RPMI8226 (cell line): ENCODE results near the gene ZFYVE19.

Experiments
- DNase-seq: peaks from one replicate; pipeline ENCODE4 v3.0.0-alpha.2; 2015

ZFYVE19 gene

DNA sequence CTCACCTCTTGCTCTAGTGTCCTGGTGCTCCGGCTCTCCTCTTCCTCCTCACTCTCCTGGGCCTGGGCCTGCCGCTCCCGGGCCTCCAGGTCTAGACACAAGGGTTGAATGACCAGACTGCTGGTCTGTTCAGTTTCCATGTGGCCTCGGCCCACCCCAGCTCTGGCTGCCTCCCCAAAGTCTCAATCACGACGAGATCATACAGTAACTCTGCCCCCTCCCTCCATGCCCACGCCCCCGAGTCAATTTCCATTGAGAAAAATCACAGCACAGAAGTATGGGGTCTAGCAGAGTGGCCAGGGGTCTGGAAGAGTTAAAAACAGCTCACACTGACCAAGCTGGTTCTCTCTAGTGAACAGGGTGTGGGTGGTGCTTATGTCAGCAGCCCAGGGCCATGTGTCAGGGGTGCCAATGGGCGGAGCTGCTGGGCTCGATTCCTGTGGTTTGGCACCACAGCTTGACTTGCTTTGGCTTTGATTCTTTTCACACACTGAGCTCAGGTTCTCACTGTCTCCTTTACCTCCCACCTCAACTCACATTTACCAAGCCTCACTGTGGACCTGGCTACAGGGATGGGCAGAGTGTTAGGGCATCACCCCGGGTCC lies 30.2 kb upstream of the ZFYVE19 start:
- peak; percentile 87 for DNase-seq

DNA sequence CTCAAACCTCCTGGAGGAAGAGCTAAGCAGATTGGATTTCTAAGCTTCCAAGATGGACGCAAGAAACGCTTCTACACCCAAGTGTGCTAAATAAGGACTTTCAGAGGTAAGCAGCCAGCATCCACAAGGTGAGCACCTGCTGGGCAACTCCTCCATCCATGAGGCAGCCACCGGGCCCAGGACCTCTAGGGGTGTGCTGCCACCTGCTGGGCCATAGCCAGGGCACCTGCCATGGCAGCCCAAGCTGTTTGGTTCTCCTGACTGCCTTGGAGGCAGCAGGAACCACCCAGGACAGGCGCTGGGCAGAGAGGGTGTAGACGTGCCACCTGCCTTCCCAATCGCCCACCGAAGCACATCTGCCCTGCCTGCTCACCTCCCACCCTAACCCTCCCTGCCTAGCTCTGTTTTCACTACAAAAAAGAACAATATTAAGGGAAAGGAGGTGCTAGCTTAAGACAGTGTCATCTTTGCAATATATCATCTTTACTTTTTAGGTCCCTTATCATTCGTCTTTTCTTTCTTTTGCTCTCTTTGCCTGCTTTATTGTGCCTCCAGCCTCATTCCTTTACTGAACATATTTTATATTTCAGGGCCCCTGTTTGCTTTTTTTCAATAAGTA lies 24.2 kb upstream of the ZFYVE19 start:
- peak; percentile 88 for DNase-seq

DNA sequence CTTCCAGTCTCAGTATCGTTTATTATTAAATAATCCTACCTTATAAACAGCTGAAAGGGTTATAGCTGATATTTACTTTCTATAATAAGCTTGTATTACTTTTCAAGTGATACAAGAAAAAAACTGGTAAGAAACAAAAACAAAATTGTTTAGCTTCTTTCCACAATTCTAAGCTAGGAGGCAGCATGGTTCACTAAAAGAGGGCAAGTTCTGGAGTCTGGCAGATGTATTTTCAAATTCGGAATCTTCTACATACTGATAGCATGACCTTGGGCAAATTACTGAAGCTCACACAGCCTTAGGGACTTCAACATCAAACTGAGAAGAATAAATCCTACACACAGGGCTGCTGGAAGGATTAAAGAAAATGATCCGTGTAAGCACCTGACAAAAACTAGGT lies 21.7 kb upstream of the ZFYVE19 start:
- no peak for DNase-seq

DNA sequence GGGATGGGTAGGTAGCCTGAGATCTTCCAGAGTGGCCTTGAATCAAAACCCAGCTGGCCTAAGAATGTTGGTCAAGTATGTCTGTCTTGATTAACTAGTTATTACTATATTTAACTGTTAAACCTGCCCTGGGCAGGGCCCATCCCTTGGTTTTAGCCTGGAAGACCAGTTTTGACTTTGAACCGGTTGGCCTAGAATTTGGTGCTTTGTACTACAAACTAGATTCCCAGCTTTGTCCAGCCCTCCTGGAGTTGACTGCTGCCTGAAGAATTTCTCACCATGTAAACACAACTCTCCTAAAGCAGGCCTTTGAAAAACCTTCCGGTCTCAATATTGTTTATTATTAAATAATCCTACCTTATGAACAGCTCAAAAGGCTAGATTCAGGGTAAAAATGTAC lies 21.1 kb upstream of the ZFYVE19 start:
- DNase-seq: no peak

DNA sequence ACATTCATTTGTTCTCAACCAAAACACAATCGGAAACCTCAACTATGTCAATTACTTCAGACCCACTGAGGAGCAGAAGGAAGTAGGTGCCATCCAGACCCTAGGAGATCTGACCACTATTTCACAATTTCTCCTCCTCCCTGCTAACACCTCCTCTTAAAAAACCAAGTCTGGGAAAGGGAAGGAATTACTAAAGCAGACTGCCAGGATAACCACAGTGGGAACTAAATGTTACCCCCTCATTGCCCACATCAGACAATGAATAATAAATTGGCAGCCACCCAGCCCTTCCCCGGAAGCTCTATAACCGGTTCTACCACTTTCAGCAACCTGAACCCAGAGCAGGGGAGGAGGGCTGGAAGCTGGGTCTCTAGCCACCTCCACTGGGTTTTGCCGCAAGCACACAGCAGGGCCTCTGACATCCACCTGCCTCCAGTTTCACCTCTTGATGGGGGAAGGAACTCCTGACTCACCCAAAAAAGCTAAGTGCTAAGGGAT lies 19.5 kb upstream of the ZFYVE19 start:
- peak; percentile 41 for DNase-seq

DNA sequence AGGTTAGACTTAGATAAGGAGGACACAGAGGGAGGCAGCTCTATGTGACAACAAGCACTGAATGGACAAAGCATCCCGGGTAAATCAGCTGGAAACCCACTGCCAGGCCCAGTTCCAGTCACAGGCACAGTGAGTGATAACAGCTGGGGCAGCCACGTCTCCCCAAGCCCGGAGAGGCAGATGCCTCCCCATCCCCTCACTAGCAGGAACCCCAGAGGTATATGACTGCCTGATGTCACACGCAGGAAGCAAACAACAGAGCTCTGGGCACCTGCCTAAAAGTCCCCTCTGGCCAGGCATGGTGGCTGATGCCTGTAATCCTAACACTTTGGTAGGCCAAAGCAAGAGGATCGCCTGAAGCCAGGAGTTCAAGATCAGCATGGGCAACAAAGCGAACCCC lies 18.9 kb upstream of the ZFYVE19 start:
- DNase-seq: no peak

DNA sequence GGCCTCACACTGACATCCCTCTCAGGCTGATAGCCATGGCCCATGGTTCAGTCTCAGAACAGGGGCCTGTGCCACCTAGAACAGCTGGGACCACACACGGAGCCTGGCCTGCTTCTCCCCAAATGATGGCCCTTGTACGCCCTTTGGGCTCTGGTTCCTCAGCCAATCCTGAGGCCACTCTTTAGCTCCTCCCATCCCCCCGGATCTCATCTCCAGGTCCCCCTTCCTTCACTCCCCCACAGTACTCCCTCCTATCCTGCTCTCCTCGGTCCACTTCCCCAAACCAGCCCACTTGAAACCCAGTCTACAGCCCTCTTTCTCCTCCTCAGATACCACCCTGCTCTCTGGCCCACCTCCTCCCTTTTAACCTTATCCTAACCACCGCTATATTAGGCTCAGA lies 17.8 kb upstream of the ZFYVE19 start:
- no peak for DNase-seq

DNA sequence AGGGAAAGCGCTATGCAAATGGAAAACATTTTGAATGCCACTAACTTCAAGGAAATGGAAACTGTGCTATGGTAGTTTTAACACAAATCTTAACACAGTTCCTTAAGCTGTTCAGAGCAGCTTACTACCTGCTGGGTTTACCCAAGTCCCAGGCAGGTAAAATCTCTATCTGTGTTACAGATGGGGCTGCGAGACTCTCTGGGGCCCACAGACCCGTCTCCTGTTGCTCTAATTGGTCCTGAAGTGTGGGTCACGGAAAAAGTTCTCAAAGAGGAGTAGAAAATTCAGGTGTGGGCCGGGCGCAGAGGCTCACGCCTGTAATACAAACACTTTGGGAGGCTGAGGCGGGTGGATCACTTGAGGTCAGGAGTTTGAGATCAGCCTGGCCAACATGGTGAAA lies 16.9 kb upstream of the ZFYVE19 start:
- no peak for DNase-seq

DNA sequence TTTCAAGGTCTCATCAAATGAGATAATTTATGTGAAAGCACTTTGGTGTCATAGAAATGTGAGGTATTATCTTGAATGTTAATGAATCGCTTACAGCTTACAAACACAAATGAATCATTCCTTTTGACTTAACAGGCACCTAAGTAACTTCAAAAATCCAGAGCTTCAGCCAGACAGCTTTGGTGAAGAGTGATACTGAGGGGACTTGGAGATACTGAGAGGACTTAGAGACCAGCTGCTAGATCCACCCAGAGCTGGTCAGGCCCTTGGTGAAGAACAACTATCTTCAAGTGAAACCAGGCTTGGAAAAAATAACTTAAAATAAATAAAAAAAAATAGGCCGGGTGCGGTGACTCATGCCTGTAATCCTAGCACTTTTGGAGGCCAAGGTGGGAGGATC lies 16.2 kb upstream of the ZFYVE19 start:
- DNase-seq: no peak

DNA sequence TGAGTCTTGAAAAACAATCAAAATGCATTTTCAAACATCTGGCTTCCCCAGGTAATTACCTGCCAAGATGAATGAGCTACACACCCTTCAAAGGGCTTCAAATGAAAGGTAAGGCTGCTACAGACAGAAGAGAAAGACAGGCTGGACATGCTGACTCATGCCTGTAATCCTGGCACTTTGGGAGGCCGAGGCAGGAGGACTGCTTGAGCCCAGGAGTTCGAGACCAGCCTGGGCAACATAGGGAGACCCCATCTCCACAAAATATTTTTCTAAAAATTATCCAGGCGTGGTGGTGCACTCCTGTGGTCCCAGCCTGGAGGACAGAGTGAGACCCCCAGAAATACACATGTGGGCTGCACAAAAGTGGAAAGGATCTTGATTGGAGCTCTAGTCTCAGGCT lies 14.5 kb upstream of the ZFYVE19 start:
- no peak for DNase-seq

DNA sequence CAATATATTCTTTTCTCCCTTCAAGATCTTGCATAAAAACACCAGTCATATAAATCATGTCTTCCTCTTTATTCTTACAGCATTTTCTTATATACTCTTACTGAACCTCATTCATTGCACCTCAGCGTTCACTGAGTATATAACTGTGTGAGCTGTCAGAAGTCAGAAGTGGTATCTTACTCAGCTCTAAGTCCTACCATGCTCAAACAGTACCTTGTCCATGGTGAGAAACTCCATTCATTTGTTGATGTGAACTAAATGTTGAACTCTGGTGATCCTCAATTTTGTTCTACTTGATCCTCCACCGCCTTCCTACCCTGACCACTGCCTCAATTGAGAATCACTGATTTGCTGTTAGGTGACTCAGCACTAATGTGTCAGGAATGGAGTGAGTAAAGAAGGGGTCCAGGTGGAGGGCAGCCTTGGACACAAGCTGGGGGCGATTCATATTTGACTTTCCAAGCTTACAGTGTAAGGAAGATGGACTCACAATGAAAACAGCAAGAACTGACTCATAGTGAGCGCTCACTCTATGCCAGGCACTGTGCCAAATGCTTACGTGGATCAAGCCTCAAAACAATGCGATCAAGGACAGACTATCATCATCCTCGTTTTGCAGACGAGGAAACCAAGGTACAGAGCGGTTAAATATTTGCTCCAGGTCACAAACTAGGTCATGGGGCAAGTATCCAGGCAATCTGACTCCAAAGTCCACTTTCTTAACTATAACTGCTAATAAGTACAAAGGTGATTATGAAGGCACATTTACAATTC lies 13.5 kb upstream of the ZFYVE19 start:
- DNase-seq: no peak

DNA sequence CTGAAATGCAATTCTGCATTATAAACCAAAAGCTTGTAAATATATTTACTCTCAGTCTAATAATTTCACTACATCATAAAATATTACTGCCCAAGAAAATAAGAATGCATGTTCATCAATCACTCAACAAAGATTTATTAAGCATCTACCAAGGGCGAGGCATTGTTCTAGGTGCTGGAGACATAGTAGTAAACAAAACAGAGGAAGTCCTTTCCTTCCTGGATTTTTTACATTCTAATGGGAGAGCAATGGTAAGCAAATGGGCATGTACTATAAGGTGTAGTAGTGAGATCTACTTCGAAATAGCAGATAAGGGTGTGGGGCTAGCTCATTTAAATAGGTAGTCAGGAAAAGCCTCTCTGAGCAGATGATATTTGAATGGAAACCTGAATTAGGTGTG lies 10.8 kb upstream of the ZFYVE19 start:
- DNase-seq: no peak

DNA sequence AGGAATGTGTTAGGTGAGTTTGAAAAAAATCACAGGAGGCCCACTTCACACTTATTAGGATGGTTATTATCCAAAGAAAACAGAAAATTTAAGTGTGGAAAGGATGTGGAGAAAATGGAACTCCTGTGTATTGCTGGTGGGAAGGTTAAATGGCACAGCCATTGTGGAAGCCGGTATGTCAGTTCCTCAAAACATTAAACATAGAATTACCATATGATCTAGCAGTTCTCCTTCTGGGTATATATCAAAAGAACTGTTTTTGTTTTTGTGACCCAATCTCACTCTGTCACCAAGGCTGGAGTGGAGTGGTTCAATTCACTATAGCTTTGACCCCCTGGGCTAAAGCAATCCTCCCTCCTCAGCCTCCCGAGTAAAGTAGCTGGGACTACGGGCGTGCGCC lies 10.4 kb upstream of the ZFYVE19 start:
- DNase-seq: no peak

DNA sequence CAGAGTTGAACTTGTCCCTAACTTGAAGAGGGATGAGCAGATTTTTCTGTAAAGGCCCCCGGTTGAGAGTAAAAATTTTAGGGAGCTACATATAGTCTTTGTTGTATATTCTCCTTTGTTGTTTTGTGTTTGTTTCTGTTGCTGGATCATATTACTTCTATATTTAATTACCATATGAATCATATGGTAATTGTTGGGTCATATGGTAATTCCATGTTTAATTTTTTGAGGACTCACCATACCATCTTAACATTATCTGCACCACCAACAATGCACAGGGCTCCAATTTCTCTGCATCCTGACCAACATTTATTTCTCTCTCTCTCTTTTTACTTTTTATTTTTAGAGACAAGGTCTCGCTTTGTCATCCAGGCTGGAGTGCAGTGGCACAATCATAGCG lies 7.4 kb upstream of the ZFYVE19 start:
- DNase-seq: no peak

DNA sequence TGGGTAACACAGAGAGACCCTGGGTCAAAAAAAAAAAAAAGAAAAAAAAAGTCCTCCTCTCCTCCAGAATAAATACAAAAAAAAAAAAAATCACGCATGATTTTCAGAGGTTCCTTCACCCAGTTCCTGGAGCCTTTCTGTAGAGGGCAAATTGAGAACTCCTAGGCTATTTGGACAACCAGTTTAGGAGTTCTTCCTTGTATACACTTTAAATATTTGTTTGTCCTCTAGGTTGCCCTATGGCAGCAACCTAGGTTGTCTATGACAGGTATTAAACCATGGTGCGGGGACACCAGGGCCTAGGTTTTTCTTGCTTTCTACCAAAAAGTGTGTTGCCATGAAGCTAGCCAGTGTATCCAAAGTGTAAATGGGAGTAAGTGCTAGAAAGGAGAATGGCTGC lies 3.8 kb upstream of the ZFYVE19 start:
- DNase-seq: no peak

DNA sequence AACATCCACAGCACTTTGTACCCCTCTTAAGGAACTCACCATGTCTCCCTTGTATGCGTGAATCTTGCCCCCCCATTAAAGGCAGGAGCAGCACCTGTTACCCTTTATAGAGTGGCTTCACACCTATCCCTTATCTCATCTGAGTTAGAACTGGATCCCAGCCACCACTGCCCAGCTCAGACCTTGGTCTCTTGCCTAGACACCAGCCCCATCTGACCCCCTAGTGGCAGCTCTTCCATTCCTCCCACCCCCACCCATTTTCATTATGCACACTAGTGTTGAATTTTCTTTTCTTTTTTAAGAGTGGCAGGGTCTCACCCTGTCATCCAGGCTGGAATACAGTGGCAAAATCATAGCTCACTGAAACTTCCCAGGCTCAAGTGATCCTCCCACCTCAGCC lies 3.2 kb upstream of the ZFYVE19 start:
- DNase-seq: no peak

DNA sequence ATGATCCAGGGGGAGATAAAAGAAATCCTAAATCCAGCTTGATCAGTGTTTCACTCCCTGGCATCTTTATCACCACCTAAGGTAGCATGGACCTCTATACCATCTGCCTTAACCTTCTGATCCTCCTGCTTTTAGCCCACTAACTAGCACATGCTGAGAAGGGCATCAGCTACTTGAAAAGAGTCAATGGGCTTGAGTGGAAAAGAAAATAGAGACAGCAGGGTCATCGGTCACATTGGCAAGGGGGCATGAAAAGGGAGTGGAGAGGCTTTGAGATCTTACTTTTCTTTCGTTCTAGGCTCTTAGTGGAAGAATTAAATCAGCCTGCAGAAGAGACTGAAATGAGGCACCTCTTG lies 239 bp upstream of the ZFYVE19 start:
- no peak for DNase-seq

DNA sequence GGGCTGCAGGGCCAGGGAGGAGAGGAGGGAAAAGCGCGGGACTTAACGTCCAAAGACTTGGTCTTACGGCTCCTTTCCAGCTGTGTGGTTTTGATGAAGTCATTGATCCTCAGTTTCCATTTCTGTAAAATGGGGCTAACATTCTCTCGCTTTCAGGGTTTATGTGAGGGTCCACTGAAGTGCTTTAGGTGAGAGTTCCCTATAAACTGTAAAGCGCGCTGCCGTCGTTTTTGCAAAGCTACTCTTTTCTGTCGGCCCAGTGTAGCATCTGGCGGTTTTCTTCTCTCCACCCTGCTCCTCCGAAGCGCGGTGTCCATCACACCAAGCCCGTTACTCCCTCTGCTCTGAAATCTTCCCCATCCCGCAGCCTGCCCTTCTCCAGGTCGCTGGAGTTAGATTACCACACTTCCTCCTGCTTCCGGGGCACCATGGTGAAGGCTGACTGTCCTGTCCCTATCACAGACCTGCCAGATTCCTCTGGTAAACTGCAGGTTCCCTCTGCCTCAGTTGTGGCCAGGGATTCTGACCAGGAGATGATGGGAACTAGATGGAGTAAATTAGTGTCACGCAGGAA lies 1.1 kb downstream of the ZFYVE19 start:
- DNase-seq: no peak

DNA sequence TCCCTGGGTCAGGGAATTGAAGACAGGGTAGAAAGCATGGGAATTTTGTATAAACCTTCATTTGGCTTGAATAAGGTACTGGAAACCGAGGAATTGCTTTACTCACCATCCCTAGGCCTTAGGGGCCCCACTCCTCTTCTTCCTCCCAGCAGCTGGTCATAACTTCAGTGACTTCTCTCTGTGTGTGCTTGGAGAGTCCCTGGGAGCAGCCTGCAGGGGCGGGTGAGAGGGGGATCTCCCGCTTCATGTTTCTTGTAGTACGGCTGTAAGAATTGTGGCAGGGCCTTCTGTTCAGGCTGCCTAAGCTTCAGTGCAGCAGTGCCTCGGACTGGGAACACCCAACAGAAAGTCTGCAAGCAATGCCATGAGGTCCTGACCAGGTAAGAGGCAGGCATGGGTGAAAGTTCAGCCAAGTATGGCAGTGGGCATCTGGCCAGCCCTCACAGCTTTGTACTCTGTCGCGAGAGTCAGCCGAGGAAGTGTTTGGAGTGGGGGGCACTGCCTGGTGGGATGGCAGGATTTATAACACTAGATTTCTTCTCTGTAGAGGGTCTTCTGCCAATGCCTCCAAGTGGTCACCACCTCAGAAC lies 2.1 kb downstream of the ZFYVE19 start:
- no peak for DNase-seq

DNA sequence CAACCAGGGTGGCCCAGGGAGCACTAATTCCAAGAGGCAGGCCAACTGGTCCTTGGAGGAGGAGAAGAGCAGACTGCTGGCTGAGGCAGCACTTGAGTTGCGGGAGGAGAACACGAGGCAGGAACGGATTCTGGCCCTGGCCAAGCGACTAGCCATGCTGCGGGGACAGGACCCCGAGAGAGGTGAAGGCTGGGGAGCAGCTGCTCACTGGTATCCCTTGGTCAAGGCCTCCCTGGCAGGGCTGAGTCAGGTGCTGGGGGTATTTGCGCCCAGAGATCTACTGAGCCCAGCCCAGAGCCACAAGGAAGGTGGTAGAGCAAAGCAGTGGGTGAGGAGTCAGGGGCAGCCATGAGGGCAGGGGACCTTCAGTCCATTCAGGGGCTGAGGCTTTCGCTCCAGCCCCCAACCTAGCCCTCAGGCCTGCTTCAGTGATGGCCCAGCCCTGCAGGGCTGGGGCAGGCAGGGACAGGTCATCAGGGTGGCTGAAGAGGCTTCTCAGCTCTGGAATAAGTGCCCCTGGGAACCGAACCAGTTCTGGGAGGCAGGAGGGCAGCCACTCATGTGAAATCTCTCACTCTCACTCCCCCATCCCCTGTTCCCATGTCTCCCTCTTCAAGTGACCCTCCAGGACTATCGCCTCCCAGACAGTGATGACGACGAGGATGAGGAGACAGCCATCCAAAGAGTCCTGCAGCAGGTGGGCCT lies 6.0 kb downstream of the ZFYVE19 start:
- no peak for DNase-seq

DNA sequence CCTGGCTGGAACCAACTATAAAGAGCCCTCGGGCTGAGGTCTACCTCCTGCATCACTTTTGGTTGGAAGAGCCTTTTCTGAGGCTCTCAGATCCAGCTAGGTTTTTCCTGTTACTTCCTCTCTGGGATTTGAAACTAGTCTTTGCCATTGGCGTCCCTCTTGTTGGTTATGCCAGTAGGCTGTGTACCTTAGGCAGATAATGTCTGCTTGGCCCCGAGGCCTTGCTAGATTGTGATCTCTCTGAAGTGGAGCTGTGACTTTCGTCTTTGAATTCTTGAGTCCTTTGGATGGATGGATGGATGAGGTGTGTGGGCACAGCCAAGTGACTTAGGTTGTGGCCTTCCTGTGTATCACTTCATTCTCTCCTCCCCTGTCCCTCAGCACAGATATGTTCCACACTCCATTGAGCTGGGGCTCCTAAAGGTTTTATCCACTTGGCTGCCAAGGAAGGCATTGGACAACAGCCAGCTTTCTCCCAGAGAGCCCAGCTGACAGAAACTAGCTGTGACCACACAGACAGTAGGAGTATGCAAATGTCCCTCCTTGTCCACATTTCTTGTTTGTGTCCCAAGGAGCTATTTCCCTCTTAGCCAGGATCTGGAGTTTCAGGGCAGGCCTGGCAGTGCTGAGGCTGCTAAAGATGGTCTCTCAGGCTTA lies 8.3 kb downstream of the ZFYVE19 start:
- DNase-seq: no peak

DNA sequence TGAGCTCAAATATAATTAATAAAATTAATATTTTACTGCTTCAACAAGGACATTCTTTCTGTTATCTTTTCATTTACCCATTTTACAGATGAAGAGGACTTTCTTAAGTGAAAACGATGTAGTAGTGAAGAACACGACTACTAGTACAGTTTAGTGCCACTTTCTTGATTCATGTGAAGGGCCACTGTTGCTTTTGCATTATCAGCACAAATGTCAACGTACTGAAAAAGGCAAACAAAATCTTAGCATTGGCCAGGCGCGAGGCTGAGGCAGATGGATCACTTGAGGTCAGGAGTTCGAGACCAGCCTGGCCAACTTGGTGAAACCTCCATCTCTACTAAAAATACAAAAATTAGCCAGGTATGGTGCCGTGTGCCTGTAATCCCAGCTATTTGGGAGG lies 12.2 kb downstream of the ZFYVE19 start:
- no peak for DNase-seq

DNA sequence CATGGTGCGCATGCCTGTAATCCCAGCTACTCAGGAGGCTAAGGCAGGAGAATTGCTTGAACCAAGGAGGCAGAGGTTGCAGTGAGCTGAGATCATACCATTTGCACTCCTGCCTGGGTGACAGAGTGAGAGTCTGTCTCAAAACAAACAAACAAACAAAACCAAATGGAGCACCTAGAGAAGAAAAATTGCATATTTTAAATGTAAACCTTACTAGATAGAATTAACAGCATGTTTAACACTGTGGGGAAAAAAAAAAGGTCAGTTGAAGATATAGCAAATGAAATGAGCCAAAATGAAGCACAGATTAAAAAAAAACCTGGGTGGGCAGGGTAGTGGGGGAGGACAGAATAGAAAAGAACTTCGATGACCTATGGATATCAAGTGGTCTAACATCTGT lies 14.3 kb downstream of the ZFYVE19 start:
- no peak for DNase-seq
